Right cardiac atrium (tissue), 5 donors: Measurements from ENCODE around the gene ERC2. TPM values are rescaled to one million over a fixed set of nuclear protein-coding genes. Genes with fewer than 3 reads are reported as not detected.

Experiments
- ATAC-seq, 2 donors: fragments of 200-7000 bp; cut with Tn5 transposase; one replicate each; pipeline versions ENCODE4 v1.8.0 to v1.9.1; 2020; ENCODE audit warnings: moderate library complexity in 2 of 2, mild to moderate bottlenecking in 1 of 2
- DNase-seq, 3 donors: peaks; one replicate each; pipeline ENCODE4 v3.0.0-alpha.2; 2020
- H3K27ac ChIP-seq: one replicate; pipeline ENCODE4 v1.5.1; 2013; ENCODE audit warnings: mild to moderate bottlenecking, low read length, control low read depth, moderate library complexity
- H3K27me3 ChIP-seq: one replicate; pipeline ENCODE4 v1.6.1; 2013; ENCODE audit not compliant: control insufficient read depth, insufficient read depth
- H3K4me1 ChIP-seq: one replicate; pipeline ENCODE4 v1.6.1; 2013; ENCODE audit warnings: low read length; ENCODE audit not compliant: control insufficient read depth, insufficient read depth
- H3K4me3 ChIP-seq: one replicate; pipeline ENCODE4 v1.5.1; 2013; ENCODE audit warnings: low read length, control low read depth
- H3K9me3 ChIP-seq: one replicate; pipeline ENCODE4 v1.6.1; 2013; ENCODE audit warnings: low read length; ENCODE audit not compliant: control insufficient read depth
- WGBS: extraction: QIAGEN DNeasy Blood & Tissue Kit; methylation state at CpG from one replicate; pipeline ENCODE4 v1.1.7; 2013; 5-methylcytosine and 5-hydroxymethylcytosine counted together
- intact Hi-C, 4 donors: fragments of 100-400 bp; cut with DNase I; formaldehyde crosslinking; loops; one replicate each; pipeline versions ENCODE4 v1.11.0 to v1.14.0; 2022 to 2023
- polyA plus RNA-seq: library from polyadenylated mRNA; stranded (reverse); fragments of 200-250 nt; gene quantifications from one replicate; pipeline ENCODE4 v1.2.3, GENCODE V29; 2013
- total RNA-seq, 4 donors: library from RNA; stranded (reverse); fragmentation: NEBNext Ultra II Directional; extraction: Animal tissue kit (Norgen Biotek cat#: 25700); gene quantifications; one replicate each; pipeline ENCODE4 v1.2.1, GENCODE V29; 2021
- donor health status: healthy with polysubstance abuse.
- donor health status: DM: no; HTN: yes; CAD: no.
- donor health status: DM: no; HTN: no; CAD: no.
- donor health status: DM: no; HTN: yes; CAD: no; lungs with severe emphysema.
- donor health status: DM: yes; HTN: yes; CAD: no.

Gene ERC2
- total and polyA plus RNA-seq, 5 donors: 1.5 to 9.2 (median 3.8) TPM

- WGBS: 72% methylated on average over 2 of the region's 2 CpGs
- Histone ChIP-seq H3K9me3 (no peaks in the 10 kb centered on the region), H3K4me3 (no peak overlapping the region), H3K27me3 (no peaks in the 10 kb centered on the region), H3K27ac (no peak overlapping the region), H3K4me1 (no peaks in the 10 kb centered on the region)
- DNase-seq (no peak), ATAC-seq (no peak)
- intact Hi-C loops: no loop called here
Observed at GRCh38 chr3:55669133-55669532, 799.1 kb downstream of the ERC2 start.

GRCh38 chr3:55668359-55668758, 799.9 kb downstream of the ERC2 start:
- no peaks in the 10 kb centered on the region for H3K27me3 ChIP-seq
- no peaks in the 10 kb centered on the region for H3K9me3 ChIP-seq
- ATAC-seq: no peak
- no peak for DNase-seq
- no peak overlapping the region for H3K27ac ChIP-seq
- 56% methylated on average over 4 of the region's 4 CpGs for WGBS
- intact Hi-C loops: no loop called here
- H3K4me3 ChIP-seq: no peak overlapping the region
- H3K4me1 ChIP-seq: no peaks in the 10 kb centered on the region

GRCh38 chr3:55664387-55664786, 803.9 kb downstream of the ERC2 start:
- DNase-seq (no peak), ATAC-seq (no peak)
- Histone ChIP-seq H3K4me3 (no peak overlapping the region), H3K27me3 (no peaks in the 10 kb centered on the region), H3K4me1 (no peaks in the 10 kb centered on the region), H3K27ac (no peak overlapping the region), H3K9me3 (no peaks in the 10 kb centered on the region)
- WGBS: 82% methylated on average over 14 of the region's 14 CpGs
- intact Hi-C loops: no loop called here

GRCh38 chr3:55662683-55663082, 805.6 kb downstream of the ERC2 start:
- Histone ChIP-seq H3K27ac (no peak overlapping the region), H3K4me1 (no peaks in the 10 kb centered on the region), H3K4me3 (no peak overlapping the region), H3K9me3 (no peaks in the 10 kb centered on the region), H3K27me3 (no peaks in the 10 kb centered on the region)
- DNase-seq: no peak
- ATAC-seq: no peak
- WGBS: 79% methylated on average over 2 of the region's 2 CpGs
- intact Hi-C loops: no loop called here

GRCh38 chr3:55661571-55661970, 806.7 kb downstream of the ERC2 start:
- H3K9me3 ChIP-seq: no peaks in the 10 kb centered on the region
- DNase-seq: no peak
- no peak for ATAC-seq
- no peak overlapping the region for H3K27ac ChIP-seq
- intact Hi-C loops: no loop called here
- WGBS: 54% methylated on average over 4 of the region's 4 CpGs
- H3K4me3 ChIP-seq: no peak overlapping the region
- H3K27me3 ChIP-seq: no peaks in the 10 kb centered on the region
- H3K4me1 ChIP-seq: no peaks in the 10 kb centered on the region

- intact Hi-C loops: no loop called here
- H3K27ac ChIP-seq: no peak overlapping the region
- ATAC-seq (no peak), DNase-seq (no peak)
- H3K9me3 ChIP-seq: no peaks in the 10 kb centered on the region
- no peaks in the 10 kb centered on the region for H3K27me3 ChIP-seq
- H3K4me3 ChIP-seq: no peak overlapping the region
- H3K4me1 ChIP-seq: no peaks in the 10 kb centered on the region
- WGBS: 34% methylated on average over 4 of the region's 4 CpGs
Observed at GRCh38 chr3:55661141-55661540, 807.1 kb downstream of the ERC2 start.

- ATAC-seq (no peak), DNase-seq (no peak)
- 79% methylated on average over 2 of the region's 2 CpGs for WGBS
- H3K27me3 ChIP-seq: no peaks in the 10 kb centered on the region
- H3K4me1 ChIP-seq: no peaks in the 10 kb centered on the region
- H3K4me3 ChIP-seq: no peak overlapping the region
- H3K9me3 ChIP-seq: no peaks in the 10 kb centered on the region
- intact Hi-C loops: no loop called here
- H3K27ac ChIP-seq: no peak overlapping the region
Observed at GRCh38 chr3:55660642-55661041, 807.6 kb downstream of the ERC2 start.

- intact Hi-C loops: no loop called here
- no peaks in the 10 kb centered on the region for H3K9me3 ChIP-seq
- DNase-seq (no peak), ATAC-seq (no peak)
- H3K4me1 ChIP-seq: no peaks in the 10 kb centered on the region
- no peak overlapping the region for H3K27ac ChIP-seq
- H3K4me3 ChIP-seq: no peak overlapping the region
- no peaks in the 10 kb centered on the region for H3K27me3 ChIP-seq
- 92% methylated on average over 5 of the region's 5 CpGs for WGBS
Observed at GRCh38 chr3:55659701-55660100, 808.6 kb downstream of the ERC2 start.

- no peak for ATAC-seq
- Histone ChIP-seq H3K27ac (no peak overlapping the region), H3K4me1 (no peaks in the 10 kb centered on the region), H3K9me3 (no peaks in the 10 kb centered on the region), H3K4me3 (no peak overlapping the region), H3K27me3 (no peaks in the 10 kb centered on the region)
- intact Hi-C loops: no loop called here
- WGBS: 60% methylated on average over 8 of the region's 8 CpGs
- DNase-seq: no peak
Observed at GRCh38 chr3:55658690-55659562, 809.3 kb downstream of the ERC2 start.

GRCh38 chr3:55658270-55658669, 810.0 kb downstream of the ERC2 start:
- intact Hi-C loops: no loop called here
- ATAC-seq (no peak), DNase-seq (no peak)
- Histone ChIP-seq H3K4me3 (no peak overlapping the region), H3K4me1 (no peaks in the 10 kb centered on the region), H3K27ac (no peak overlapping the region), H3K9me3 (no peaks in the 10 kb centered on the region), H3K27me3 (no peaks in the 10 kb centered on the region)
- WGBS: 100% methylated on average over 1 of the region's 1 CpG

- Histone ChIP-seq H3K27ac (no peak overlapping the region), H3K27me3 (no peaks in the 10 kb centered on the region), H3K4me1 (no peaks in the 10 kb centered on the region), H3K4me3 (no peak overlapping the region), H3K9me3 (no peaks in the 10 kb centered on the region)
- 88% methylated on average over 1 of the region's 1 CpG for WGBS
- DNase-seq (no peak), ATAC-seq (no peak)
- intact Hi-C loops: no loop called here
Observed at GRCh38 chr3:55655544-55655943, 812.7 kb downstream of the ERC2 start.
